Measurements from ENCODE around the gene FBXL2.
A peak's percentile ranks its signal among the peaks of the same experiment; 100 is the strongest.
"Not testable (repeated sequence)": the region's sequence is repeated elsewhere in the genome, so short reads cannot be mapped to it uniquely, and the experiment has no call there.

FBXL2 gene

DNA sequence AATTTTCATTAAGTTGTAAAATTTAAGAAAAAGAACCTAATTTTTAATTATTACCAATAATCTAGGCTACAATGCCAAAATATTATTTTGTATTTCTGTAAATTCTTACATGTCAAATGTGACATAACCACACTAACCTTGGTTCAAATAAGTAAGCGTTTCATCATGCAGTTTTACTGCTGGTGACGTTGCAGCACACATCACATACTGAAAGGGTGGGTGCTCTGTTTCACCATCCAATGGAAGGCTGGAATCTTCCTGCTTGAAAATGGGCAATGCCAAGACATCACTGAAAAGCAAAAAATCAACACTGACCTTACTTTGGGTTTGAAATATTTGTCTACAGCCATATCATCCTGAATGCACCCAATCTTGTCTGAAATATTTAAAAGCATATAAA is 148.2 kb downstream of the FBXL2 start:
- Histone ChIP-seq H3K36me3 (ENCODE audit: control insufficient read depth, insufficient read depth, low read length) (no peaks in the 10 kb centered on the region), H2BK5ac (ENCODE audit: low read length) (no peak overlapping the region), H3K18ac (ENCODE audit: low read length) (no peak overlapping the region), H3K56ac (ENCODE audit: low read length) (no peak overlapping the region), H3K4ac (ENCODE audit: low read depth, low read length) (no peak overlapping the region), H2BK15ac (replicated peaks; ENCODE audit: low read depth) (no peak overlapping the region), H3K27ac (ENCODE audit: low read depth, low read length) (no peak overlapping the region), H3K4me1 (ENCODE audit: control insufficient read depth, low read depth, low read length) (peaks cover 14% of the 10 kb centered on the region), H3K9ac (ENCODE audit: low read length) (no peak overlapping the region), H3K4me2 (ENCODE audit: low read length) (no peak overlapping the region), H3K79me1 (ENCODE audit: low read length) (peaks cover 12% of the 10 kb centered on the region), H2AK5ac (ENCODE audit: low read length) (no peak overlapping the region), H3K4me3 (ENCODE audit: low read length) (no peak overlapping the region), H3K27me3 (ENCODE audit: insufficient read depth, low read length, poor library complexity) (no peaks in the 10 kb centered on the region), H4K5ac (ENCODE audit: low read length) (no peak overlapping the region), H3K23ac (ENCODE audit: low read length) (no peak overlapping the region), H3K79me2 (ENCODE audit: control insufficient read depth, insufficient read depth, low read length) (peaks cover 30% of the 10 kb centered on the region), H2BK120ac (ENCODE audit: low read depth, low read length) (no peak overlapping the region), H4K8ac (ENCODE audit: low read depth, low read length) (no peak overlapping the region)
- no peak for DNase-seq
- WGBS (ENCODE audit: extremely low coverage, insufficient coverage, low lambda C conversion rate): no CpG with 5 or more reads among the region's 2 CpGs

DNA sequence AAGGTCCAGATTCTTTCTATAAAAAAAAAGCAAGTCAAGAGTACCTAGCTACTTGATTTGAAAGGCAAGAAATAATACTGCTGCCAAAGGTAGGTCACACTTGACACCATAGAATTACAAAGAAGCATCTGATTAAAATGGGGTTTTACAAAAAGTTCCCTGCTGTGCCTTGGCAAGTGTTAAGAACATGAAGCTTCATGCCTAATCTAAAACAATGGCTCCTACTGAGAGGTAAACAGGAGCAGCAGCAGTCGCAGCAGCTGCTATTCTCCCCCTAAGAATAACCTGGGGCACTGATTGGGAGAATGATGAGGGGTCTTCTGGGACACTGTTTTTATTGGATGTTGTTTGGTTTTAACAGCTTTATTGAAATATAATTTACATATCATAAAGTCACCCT is 148.8 kb downstream of the FBXL2 start:
- no peak overlapping the region for H3K4me3 ChIP-seq (ENCODE audit: low read length)
- H4K5ac ChIP-seq (ENCODE audit: low read length): no peak overlapping the region
- H3K4me1 ChIP-seq (ENCODE audit: control insufficient read depth, low read depth, low read length): peaks cover 14% of the 10 kb centered on the region
- no peak overlapping the region for H2BK5ac ChIP-seq (ENCODE audit: low read length)
- no peak overlapping the region for H3K4me2 ChIP-seq (ENCODE audit: low read length)
- peaks cover 12% of the 10 kb centered on the region for H3K79me1 ChIP-seq (ENCODE audit: low read length)
- H3K36me3 ChIP-seq (ENCODE audit: control insufficient read depth, insufficient read depth, low read length): no peaks in the 10 kb centered on the region
- H3K27ac ChIP-seq (ENCODE audit: low read depth, low read length): no peak overlapping the region
- H3K27me3 ChIP-seq (ENCODE audit: insufficient read depth, low read length, poor library complexity): no peaks in the 10 kb centered on the region
- H3K56ac ChIP-seq (ENCODE audit: low read length): no peak overlapping the region
- no peak overlapping the region for H2AK5ac ChIP-seq (ENCODE audit: low read length)
- DNase-seq: peak; percentile 95
- no peak overlapping the region for H3K4ac ChIP-seq (ENCODE audit: low read depth, low read length)
- H2BK120ac ChIP-seq (ENCODE audit: low read depth, low read length): no peak overlapping the region
- H2BK15ac ChIP-seq (replicated peaks; ENCODE audit: low read depth): no peak overlapping the region
- H3K18ac ChIP-seq (ENCODE audit: low read length): no peak overlapping the region
- WGBS (ENCODE audit: extremely low coverage, insufficient coverage, low lambda C conversion rate): no CpG with 5 or more reads among the region's 1 CpG
- no peak overlapping the region for H4K8ac ChIP-seq (ENCODE audit: low read depth, low read length)
- H3K79me2 ChIP-seq (ENCODE audit: control insufficient read depth, insufficient read depth, low read length): peaks cover 35% of the 10 kb centered on the region
- H3K9ac ChIP-seq (ENCODE audit: low read length): no peak overlapping the region
- no peak overlapping the region for H3K23ac ChIP-seq (ENCODE audit: low read length)

DNA sequence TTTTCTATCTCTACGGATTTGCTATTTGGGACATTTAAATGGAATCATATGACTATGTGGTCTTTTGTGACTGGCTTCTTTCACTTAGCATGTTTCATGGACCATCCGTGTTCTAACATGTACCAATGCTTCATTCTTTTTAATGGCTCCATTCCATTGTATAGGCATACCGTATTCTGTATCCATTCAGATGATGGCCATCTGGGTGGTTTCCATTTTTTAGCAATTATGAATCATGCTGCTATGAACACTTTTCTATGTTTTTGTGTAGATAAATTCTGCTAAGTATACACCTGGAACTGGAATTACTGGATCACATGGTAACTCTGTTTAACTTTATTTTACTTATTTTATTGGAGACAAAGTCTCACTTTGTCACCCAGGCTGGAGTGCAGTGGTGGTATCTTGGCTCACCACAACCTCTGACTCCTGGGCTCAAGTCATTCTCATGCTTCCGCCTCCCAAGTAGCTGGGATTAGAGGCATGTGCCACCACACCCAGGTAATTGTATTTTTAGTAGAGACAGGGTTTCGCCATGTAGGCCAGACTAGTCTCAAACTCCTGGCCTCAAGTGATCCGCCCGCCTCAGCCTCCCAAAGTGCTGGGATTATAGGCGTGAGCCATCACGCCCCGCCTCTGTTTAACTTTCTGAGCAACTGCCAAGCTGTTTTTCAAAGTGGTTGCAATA is 149.5 kb downstream of the FBXL2 start:
- Histone ChIP-seq H3K27ac (ENCODE audit: low read depth, low read length) (no peak overlapping the region), H3K4me3 (ENCODE audit: low read length) (no peak overlapping the region), H4K8ac (ENCODE audit: low read depth, low read length) (no peak overlapping the region), H3K18ac (ENCODE audit: low read length) (no peak overlapping the region), H3K36me3 (ENCODE audit: control insufficient read depth, insufficient read depth, low read length) (no peaks in the 10 kb centered on the region), H2BK5ac (ENCODE audit: low read length) (no peak overlapping the region), H3K9ac (ENCODE audit: low read length) (no peak overlapping the region), H3K56ac (ENCODE audit: low read length) (no peak overlapping the region), H3K79me2 (ENCODE audit: control insufficient read depth, insufficient read depth, low read length) (peaks cover 40% of the 10 kb centered on the region), H3K27me3 (ENCODE audit: insufficient read depth, low read length, poor library complexity) (no peaks in the 10 kb centered on the region), H2BK15ac (replicated peaks; ENCODE audit: low read depth) (no peak overlapping the region), H2AK5ac (ENCODE audit: low read length) (no peak overlapping the region), H3K4me2 (ENCODE audit: low read length) (no peak overlapping the region), H3K79me1 (ENCODE audit: low read length) (peaks cover 12% of the 10 kb centered on the region), H3K23ac (ENCODE audit: low read length) (no peak overlapping the region), H2BK120ac (ENCODE audit: low read depth, low read length) (no peak overlapping the region), H3K4ac (ENCODE audit: low read depth, low read length) (no peak overlapping the region), H3K4me1 (ENCODE audit: control insufficient read depth, low read depth, low read length) (peaks cover 14% of the 10 kb centered on the region), H4K5ac (ENCODE audit: low read length) (no peak overlapping the region)
- DNase-seq: no peak
- no CpG with 5 or more reads among the region's 10 CpGs for WGBS (ENCODE audit: extremely low coverage, insufficient coverage, low lambda C conversion rate)

DNA sequence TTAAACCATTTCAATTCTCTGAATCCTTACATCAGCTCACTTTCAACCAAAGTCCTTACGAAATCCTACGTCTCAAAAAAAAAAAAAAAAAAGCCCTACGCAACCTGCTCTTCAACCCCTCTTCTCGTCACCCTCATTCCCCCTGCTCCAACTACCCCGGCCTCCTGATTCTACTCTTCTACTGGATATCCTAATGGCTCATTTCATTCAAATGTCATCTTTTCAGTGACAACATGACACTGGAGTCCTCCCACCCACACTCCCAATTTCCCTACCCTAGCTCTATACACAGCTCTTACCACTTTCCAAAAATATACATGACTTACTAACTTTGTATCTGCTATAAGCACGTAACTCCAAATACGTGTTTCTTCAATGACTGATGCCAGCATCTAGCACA is 151.5 kb downstream of the FBXL2 start:
- Histone ChIP-seq H4K5ac (ENCODE audit: low read length) (no peak overlapping the region), H3K23ac (ENCODE audit: low read length) (no peak overlapping the region), H2BK5ac (ENCODE audit: low read length) (no peak overlapping the region), H3K79me2 (ENCODE audit: control insufficient read depth, insufficient read depth, low read length) (peaks cover 48% of the 10 kb centered on the region), H3K36me3 (ENCODE audit: control insufficient read depth, insufficient read depth, low read length) (no peaks in the 10 kb centered on the region), H3K9ac (ENCODE audit: low read length) (no peak overlapping the region), H3K18ac (ENCODE audit: low read length) (no peak overlapping the region), H3K4ac (ENCODE audit: low read depth, low read length) (no peak overlapping the region), H3K4me3 (ENCODE audit: low read length) (no peak overlapping the region), H3K4me1 (ENCODE audit: control insufficient read depth, low read depth, low read length) (peaks cover 14% of the 10 kb centered on the region), H3K27ac (ENCODE audit: low read depth, low read length) (no peak overlapping the region), H3K27me3 (ENCODE audit: insufficient read depth, low read length, poor library complexity) (no peaks in the 10 kb centered on the region), H3K79me1 (ENCODE audit: low read length) (peaks cover 12% of the 10 kb centered on the region), H3K4me2 (ENCODE audit: low read length) (no peak overlapping the region), H4K8ac (ENCODE audit: low read depth, low read length) (no peak overlapping the region), H3K56ac (ENCODE audit: low read length) (no peak overlapping the region), H2AK5ac (ENCODE audit: low read length) (no peak overlapping the region), H2BK120ac (ENCODE audit: low read depth, low read length) (no peak overlapping the region), H2BK15ac (replicated peaks; ENCODE audit: low read depth) (no peak overlapping the region)
- no peak for DNase-seq
- no CpG with 5 or more reads among the region's 7 CpGs for WGBS (ENCODE audit: extremely low coverage, insufficient coverage, low lambda C conversion rate)

DNA sequence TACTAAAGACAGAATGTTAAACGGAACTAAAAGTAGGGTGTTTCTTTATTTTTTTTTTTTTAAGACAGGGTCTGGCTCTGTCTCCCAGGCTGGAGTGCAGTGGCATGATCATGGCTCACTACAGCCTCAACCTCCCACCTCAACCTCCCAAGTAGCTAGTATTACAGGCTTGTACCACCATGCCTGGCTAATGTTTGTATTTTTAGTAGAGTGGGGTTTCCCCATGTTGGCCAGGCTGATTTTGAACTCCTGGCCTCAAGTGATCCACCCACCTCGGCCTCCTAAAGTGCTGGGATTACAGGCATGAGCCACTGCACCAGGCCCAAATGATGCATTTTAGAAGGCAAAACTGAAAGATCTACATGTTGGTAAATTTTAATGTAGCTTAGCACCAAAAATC is 152.1 kb downstream of the FBXL2 start:
- not testable (repeated sequence) for H2BK5ac ChIP-seq (ENCODE audit: low read length); H3K27me3 ChIP-seq (ENCODE audit: insufficient read depth, low read length, poor library complexity); H2BK120ac ChIP-seq (ENCODE audit: low read depth, low read length); H3K9ac ChIP-seq (ENCODE audit: low read length); H3K4me3 ChIP-seq (ENCODE audit: low read length); H4K5ac ChIP-seq (ENCODE audit: low read length); H3K27ac ChIP-seq (ENCODE audit: low read depth, low read length); H3K23ac ChIP-seq (ENCODE audit: low read length); H3K4ac ChIP-seq (ENCODE audit: low read depth, low read length); H3K4me2 ChIP-seq (ENCODE audit: low read length); H2AK5ac ChIP-seq (ENCODE audit: low read length); H2BK15ac ChIP-seq (replicated peaks; ENCODE audit: low read depth); H3K56ac ChIP-seq (ENCODE audit: low read length); H3K36me3 ChIP-seq (ENCODE audit: control insufficient read depth, insufficient read depth, low read length); H3K18ac ChIP-seq (ENCODE audit: low read length); DNase-seq; H4K8ac ChIP-seq (ENCODE audit: low read depth, low read length)
- WGBS (ENCODE audit: extremely low coverage, insufficient coverage, low lambda C conversion rate): no CpG with 5 or more reads among the region's 2 CpGs
- Histone ChIP-seq H3K4me1 (ENCODE audit: control insufficient read depth, low read depth, low read length) (peaks cover 14% of the 10 kb centered on the region), H3K79me1 (ENCODE audit: low read length) (peaks cover 12% of the 10 kb centered on the region), H3K79me2 (ENCODE audit: control insufficient read depth, insufficient read depth, low read length) (peaks cover 52% of the 10 kb centered on the region)

DNA sequence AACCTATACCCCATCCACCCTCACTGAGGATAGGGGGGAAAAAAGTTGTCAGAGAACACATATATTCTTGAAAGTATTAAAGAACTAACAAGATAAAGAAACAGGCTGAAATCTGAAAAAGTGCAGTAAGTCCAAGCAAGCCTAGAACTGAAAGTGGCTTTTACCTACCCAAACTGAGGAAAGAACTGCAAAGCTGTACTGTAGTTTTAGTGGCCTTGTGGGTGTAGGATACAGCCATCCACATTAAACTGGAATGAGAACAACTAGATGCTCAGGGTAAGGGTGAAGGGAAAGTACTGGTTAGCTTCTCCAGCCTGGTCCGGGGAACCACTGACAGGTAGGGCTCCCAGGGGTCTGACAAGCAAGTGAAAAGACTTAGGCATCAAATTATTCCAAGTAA is 152.8 kb downstream of the FBXL2 start:
- H3K9ac ChIP-seq (ENCODE audit: low read length): no peak overlapping the region
- H3K4ac ChIP-seq (ENCODE audit: low read depth, low read length): no peak overlapping the region
- H4K8ac ChIP-seq (ENCODE audit: low read depth, low read length): no peak overlapping the region
- H2BK5ac ChIP-seq (ENCODE audit: low read length): no peak overlapping the region
- H3K4me3 ChIP-seq (ENCODE audit: low read length): no peak overlapping the region
- H2BK15ac ChIP-seq (replicated peaks; ENCODE audit: low read depth): no peak overlapping the region
- H3K56ac ChIP-seq (ENCODE audit: low read length): no peak overlapping the region
- no CpG with 5 or more reads among the region's 1 CpG for whole genome bisulfite sequencing (ENCODE audit: extremely low coverage, insufficient coverage, low lambda C conversion rate)
- H3K79me2 ChIP-seq (ENCODE audit: control insufficient read depth, insufficient read depth, low read length): peaks cover 53% of the 10 kb centered on the region
- no peak overlapping the region for H3K4me2 ChIP-seq (ENCODE audit: low read length)
- no peak overlapping the region for H2BK120ac ChIP-seq (ENCODE audit: low read depth, low read length)
- DNase-seq: no peak
- H3K18ac ChIP-seq (ENCODE audit: low read length): no peak overlapping the region
- no peak overlapping the region for H3K27ac ChIP-seq (ENCODE audit: low read depth, low read length)
- no peak overlapping the region for H4K5ac ChIP-seq (ENCODE audit: low read length)
- H3K4me1 ChIP-seq (ENCODE audit: control insufficient read depth, low read depth, low read length): peaks cover 13% of the 10 kb centered on the region
- no peak overlapping the region for H2AK5ac ChIP-seq (ENCODE audit: low read length)
- H3K79me1 ChIP-seq (ENCODE audit: low read length): peaks cover 10% of the 10 kb centered on the region
- H3K36me3 ChIP-seq (ENCODE audit: control insufficient read depth, insufficient read depth, low read length): no peaks in the 10 kb centered on the region
- no peaks in the 10 kb centered on the region for H3K27me3 ChIP-seq (ENCODE audit: insufficient read depth, low read length, poor library complexity)
- peak overlapping the region; percentile 50 for H3K23ac ChIP-seq (ENCODE audit: low read length)
